ENCODE data around the gene MICOS13. TPM values are rescaled to one million over a fixed set of nuclear protein-coding genes. Genes with fewer than 3 reads are reported as not detected.
"Not testable (repeated sequence)": the region's sequence is repeated elsewhere in the genome, so short reads cannot be mapped to it uniquely, and the experiment has no call there.

The MICOS13 gene
- total RNA-seq, 4 donors from 2014 or later: 37.2 to 67.1 (median 58.1) TPM

GRCh38 chr19:5703819-5704818 lies 23.8 kb upstream of the MICOS13 start:
- H3K27me3 ChIP-seq: no peaks in the 10 kb centered on the region
- 95% methylated on average over 15 of the region's 40 CpGs for WGBS
- no peaks in the 10 kb centered on the region for H3K9me3 ChIP-seq
- peaks cover 84% of the 10 kb centered on the region for H3K36me3 ChIP-seq
- no peak for DNase-seq (ENCODE audit: low spot score in 2 of 2)
- no peak overlapping the region for H3K27ac ChIP-seq
- H3K4me3 ChIP-seq: no peak overlapping the region
- no peak for TF ChIP-seq POLR2A (IDR thresholded peaks at IDR 0.05)
- TF ChIP-seq CTCF (IDR thresholded peaks at IDR 0.05): no peak
- no peak for TF ChIP-seq POLR2AphosphoS5 (IDR thresholded peaks at IDR 0.05)
- TF ChIP-seq EP300 (IDR thresholded peaks at IDR 0.05): no peak
- no peaks in the 10 kb centered on the region for H3K4me1 ChIP-seq

GRCh38 chr19:5702053-5702410 lies 21.7 kb upstream of the MICOS13 start:
- H3K27me3 ChIP-seq; H3K4me1 ChIP-seq; H3K27ac ChIP-seq; H3K9me3 ChIP-seq; H3K4me3 ChIP-seq; DNase-seq (ENCODE audit: low spot score in 2 of 2): not testable (repeated sequence)
- no CpG with 5 or more reads among the region's 28 CpGs for WGBS
- H3K36me3 ChIP-seq: peaks cover 82% of the 10 kb centered on the region

- Histone ChIP-seq H3K4me3 (no peak overlapping the region), H3K27me3 (no peaks in the 10 kb centered on the region), H3K9me3 (no peaks in the 10 kb centered on the region), H3K36me3 (peaks cover 82% of the 10 kb centered on the region), H3K27ac (no peak overlapping the region), H3K4me1 (no peaks in the 10 kb centered on the region)
- WGBS: 95% methylated on average over 10 of the region's 22 CpGs
- TF ChIP-seq POLR2A (IDR thresholded peaks at IDR 0.05): no peak
- TF ChIP-seq EP300 (IDR thresholded peaks at IDR 0.05): no peak
- no peak for TF ChIP-seq CTCF (IDR thresholded peaks at IDR 0.05)
- no peak for TF ChIP-seq POLR2AphosphoS5 (IDR thresholded peaks at IDR 0.05)
- DNase-seq (ENCODE audit: low spot score in 2 of 2): peak in 1 of 2 donors; percentile 62
Measured at GRCh38 chr19:5700455-5701092, 20.3 kb upstream of the MICOS13 start.

GRCh38 chr19:5698635-5699422 lies 18.5 kb upstream of the MICOS13 start:
- H3K27me3 ChIP-seq: no peaks in the 10 kb centered on the region
- peaks cover 82% of the 10 kb centered on the region for H3K36me3 ChIP-seq
- no peak for DNase-seq (ENCODE audit: low spot score in 2 of 2)
- H3K9me3 ChIP-seq: no peaks in the 10 kb centered on the region
- H3K4me3 ChIP-seq: no peak overlapping the region
- 95% methylated on average over 22 of the region's 38 CpGs for WGBS
- no peaks in the 10 kb centered on the region for H3K4me1 ChIP-seq
- no peak for TF ChIP-seq CTCF (IDR thresholded peaks at IDR 0.05)
- no peak for TF ChIP-seq POLR2AphosphoS5 (IDR thresholded peaks at IDR 0.05)
- no peak for TF ChIP-seq EP300 (IDR thresholded peaks at IDR 0.05)
- no peak for TF ChIP-seq POLR2A (IDR thresholded peaks at IDR 0.05)
- H3K27ac ChIP-seq: no peak overlapping the region

GRCh38 chr19:5697890-5698634 lies 17.7 kb upstream of the MICOS13 start:
- Histone ChIP-seq H3K27me3 (no peaks in the 10 kb centered on the region), H3K36me3 (peaks cover 82% of the 10 kb centered on the region), H3K9me3 (no peaks in the 10 kb centered on the region), H3K27ac (no peak overlapping the region), H3K4me3 (no peak overlapping the region), H3K4me1 (no peaks in the 10 kb centered on the region)
- DNase-seq (ENCODE audit: low spot score in 2 of 2): peak in 1 of 2 donors; percentile 63
- WGBS: 82% methylated on average over 17 of the region's 30 CpGs
- no peak for TF ChIP-seq CTCF (IDR thresholded peaks at IDR 0.05)
- TF ChIP-seq POLR2AphosphoS5 (IDR thresholded peaks at IDR 0.05): no peak
- no peak for TF ChIP-seq POLR2A (IDR thresholded peaks at IDR 0.05)
- TF ChIP-seq EP300 (IDR thresholded peaks at IDR 0.05): no peak

All from suprapubic skin (tissue), 4 donors.